HCEC 1CT (cell line): ENCODE measurements around the gene NCBP1.
"Not testable (repeated sequence)": the region's sequence is repeated elsewhere in the genome, so short reads cannot be mapped to it uniquely, and the experiment has no call there.

Source experiments
- DNase-seq: peaks from one replicate; pipeline ENCODE4 v3.0.0-alpha.2; 2017

The NCBP1 gene

DNA sequence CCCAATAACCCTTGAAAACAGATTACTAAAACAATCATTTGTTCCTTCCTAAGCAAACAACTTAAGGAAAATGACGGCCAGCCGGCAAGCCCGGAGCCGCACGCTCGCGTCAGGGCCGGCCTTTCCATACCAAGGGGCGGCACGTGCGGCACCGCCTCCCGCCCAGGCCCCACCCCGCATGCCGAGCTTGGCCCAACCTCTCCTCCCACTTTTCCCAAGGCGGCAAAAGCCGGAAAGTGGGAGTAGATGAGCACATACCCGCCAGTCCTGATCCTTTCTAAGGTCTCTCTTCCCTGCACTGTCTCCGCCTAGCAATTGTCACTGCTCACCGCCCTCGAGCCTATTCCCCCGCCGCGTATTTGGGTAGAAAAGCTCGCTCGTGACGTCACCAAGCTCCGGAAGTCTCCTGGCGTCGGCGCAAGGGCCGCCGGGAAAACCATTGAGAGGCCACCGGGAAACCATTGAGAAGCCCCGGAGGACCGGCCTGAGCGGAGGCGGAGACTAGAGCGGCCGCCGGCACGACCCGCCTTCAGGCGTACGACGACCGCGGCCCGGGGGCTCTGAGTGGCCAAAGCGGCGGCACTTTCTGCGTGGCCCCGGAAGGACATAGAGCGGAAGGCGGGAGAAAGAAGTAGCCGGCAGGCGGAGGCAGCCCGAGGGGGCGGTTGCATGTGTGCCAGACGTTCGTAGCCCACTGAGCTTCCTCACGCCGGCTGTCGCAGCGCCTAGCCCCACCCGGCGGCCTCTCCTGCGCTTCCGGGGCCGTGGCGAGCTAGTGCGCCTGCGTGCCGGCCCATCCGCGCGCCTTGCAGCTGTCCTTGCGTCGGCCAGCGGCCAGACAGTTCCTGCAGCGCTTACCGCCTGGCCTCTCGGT is at the start of gene NCBP1, which contains the start of gene TSTD2:
NCBP1 (plus strand) TSS at position 837 of the 874 bp plus-strand sequence. CDS start 61 bp downstream, outside the sequence.
TSTD2 (minus strand) TSS at position 384 of the 874 bp plus-strand sequence. CDS start 5,806 bp downstream, outside the sequence.
- peak; percentile 99 for DNase-seq

GRCh38 chr9:97584778-97585177 is 48.8 kb upstream of the NCBP1 start:
- DNase-seq: not testable (repeated sequence)

DNA sequence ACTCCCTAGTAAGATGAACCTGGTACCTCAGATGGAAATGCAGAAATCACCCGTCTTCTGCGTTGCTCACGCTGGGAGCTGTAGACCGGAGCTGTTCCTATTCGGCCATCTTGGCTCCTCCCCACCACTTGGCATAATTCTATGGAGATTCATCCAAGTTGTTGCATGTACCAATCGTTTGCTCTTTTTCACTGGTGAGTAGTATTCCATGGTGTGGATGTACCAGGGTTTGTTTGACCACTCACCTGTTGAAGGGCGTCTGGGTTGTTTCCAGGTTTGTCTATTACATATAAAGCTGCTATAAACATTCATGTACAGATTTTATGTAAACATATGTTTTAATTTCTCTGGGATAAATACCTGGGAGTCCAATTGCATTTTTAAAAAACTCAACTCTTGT is 46.7 kb upstream of the NCBP1 start:
- not testable (repeated sequence) for DNase-seq

DNA sequence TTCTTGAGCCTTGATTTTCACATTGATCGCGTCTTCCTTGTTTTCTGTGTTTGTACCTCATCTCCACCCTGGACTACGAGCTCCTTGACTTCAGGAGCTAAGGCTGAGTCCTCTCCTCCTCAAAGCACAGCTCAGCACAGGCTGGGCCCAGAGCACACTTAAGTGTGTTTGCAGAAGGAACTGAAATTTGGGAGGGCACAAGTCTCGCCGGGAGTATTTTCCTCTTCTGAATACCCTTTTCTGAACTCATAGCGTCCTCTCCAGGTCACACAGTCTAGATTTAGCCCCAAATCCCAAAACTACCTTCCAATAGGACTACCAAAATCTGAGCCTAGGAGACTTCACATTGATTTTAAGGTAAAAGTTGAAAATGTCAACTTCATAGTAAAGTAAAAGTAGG is 42.1 kb upstream of the NCBP1 start:
- DNase-seq: no peak

- no peak for DNase-seq
These were observed 41.5 kb upstream of the NCBP1 start for GRCh38 chr9:97592126-97592525.

DNA sequence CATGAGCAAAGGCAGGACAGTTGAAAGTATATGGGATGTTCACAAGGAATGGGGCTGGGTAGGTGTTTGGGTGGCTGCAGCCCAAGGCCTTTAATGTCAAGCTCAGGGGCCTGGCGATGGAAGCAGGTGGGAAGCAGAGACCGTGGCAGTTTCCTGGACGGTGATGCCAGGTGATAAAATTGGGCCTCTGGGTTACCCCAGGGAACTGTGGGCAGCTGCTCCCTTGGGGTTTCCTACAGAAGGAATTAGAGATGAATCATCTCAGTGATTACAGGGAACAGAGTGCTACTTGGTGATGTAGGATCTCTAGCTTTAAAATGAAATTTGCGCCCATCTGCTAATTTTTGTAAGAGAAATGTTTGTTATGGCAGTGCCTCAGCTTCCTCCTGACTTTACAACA is 39.7 kb upstream of the NCBP1 start:
- peak; percentile 7 for DNase-seq

DNA sequence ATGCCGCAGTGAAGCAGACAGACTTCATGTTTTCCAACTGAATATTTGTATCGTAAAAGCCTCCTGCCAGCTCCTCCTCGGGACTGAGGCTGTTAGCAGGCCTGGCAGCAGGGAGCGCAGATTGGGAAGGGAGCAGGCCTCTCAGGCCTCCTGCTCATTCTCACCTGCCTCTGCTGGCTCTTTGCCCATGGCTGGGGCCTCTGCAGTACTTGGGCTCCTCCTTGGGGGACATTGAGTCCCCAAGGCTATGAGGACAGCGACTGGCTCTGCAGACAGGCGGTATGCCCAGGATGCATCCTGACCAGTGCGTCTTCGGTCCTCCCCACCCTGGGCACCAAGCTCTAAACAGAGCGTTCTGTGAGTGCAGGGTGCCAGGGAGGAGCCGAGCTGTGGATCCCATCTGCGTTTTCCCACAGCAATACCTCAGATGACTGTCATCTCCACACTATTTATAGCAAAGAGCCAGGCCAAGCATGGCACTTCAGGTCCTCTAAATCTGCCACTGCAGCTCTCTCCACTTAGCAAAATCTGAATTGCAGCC is 39.2 kb upstream of the NCBP1 start:
- DNase-seq: no peak

DNA sequence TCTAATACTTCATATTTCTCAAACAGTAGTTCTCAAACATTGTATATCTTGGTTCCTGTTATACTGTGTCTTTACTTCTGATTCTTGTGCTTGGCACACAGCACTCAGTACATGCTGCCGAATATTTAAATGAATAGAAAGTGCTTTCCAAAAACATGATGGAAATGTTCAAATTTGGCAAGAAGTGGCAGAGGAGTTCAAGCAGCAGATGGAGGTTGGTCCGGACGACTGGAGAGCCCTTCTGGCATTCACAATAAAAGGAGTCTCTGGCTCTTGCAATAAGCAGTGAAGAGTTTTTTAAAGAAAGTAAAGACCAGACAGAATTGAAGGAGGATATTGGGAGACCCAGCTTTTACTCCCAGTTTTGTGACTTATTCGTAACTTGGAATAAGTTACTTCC is 36.7 kb upstream of the NCBP1 start:
- no peak for DNase-seq

- DNase-seq: peak; percentile 75
These were observed 34.9 kb upstream of the NCBP1 start for GRCh38 chr9:97598461-97599288.

GRCh38 chr9:97599314-97599846 is 34.2 kb upstream of the NCBP1 start:
- DNase-seq: no peak

GRCh38 chr9:97600531-97601227 is 32.9 kb upstream of the NCBP1 start:
- no peak for DNase-seq

DNA sequence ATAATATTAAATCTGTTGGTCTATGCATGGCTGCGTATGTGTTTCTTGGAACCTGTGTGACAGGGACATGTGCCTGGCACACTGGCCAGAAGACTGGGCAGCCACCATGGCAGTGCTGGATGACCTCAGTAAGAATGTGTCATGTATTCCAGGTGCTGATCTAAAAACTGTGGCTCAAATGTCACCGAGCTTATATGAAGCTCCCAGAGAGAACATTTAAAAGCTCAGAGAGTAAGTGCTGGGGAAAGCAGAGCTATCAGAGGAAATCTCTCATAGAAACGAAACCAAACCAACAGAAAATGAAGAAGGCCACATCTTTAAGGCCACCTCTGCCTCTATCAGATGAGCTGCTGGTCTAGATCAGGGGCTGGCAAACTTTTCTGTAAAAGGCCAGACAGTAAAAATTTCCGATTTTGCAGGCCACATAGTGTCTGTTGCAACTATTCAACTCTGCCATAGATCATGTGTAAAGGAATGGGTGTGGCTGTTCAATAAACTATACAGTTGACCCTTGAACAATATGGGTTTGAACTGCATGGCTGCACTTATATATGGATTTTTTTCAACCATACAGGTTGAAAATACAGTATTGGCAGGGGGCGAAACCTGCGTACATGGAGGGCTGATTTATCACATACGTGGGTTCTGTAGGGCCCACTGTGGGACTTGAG is 32.3 kb upstream of the NCBP1 start:
- DNase-seq: no peak

GRCh38 chr9:97602430-97602829 is 31.2 kb upstream of the NCBP1 start:
- DNase-seq: no peak

DNA sequence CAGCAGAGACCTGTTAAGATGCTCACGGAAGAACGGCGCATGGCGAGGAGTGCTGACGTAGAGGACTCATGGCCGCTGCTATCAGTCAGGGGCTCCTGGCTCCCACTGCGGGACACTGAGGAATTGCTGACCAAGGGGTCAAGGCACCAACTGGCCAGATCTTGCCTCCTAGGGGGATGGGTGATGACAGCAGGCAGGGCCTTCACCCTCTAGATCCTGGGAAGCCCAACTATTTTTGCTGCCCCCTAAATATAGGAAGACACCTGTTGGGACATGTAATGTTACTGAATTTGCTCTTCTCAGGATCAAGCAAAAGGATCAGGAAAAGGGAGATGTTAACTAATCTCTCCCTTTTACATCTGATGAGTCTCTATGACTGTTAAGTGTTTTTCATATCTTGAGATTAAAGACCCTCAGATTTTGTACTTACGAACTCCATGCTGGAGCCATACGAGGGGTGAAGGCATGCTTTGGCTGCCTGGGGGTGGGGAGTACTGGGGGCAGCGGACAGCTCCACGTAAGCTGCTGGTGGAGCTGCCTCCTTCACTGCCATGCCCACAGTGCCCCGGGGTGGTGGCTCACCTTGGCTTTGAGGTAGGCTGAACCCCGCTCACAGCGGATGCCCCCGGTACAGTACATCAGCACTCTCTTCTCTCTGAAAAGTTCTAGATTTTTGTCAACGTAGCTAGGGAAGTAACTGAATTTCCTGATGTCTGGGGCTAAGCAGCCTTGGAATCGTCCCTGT is 28.5 kb upstream of the NCBP1 start:
- DNase-seq: no peak

GRCh38 chr9:97615439-97616072 is 18.1 kb upstream of the NCBP1 start:
- DNase-seq: peak; percentile 45

DNA sequence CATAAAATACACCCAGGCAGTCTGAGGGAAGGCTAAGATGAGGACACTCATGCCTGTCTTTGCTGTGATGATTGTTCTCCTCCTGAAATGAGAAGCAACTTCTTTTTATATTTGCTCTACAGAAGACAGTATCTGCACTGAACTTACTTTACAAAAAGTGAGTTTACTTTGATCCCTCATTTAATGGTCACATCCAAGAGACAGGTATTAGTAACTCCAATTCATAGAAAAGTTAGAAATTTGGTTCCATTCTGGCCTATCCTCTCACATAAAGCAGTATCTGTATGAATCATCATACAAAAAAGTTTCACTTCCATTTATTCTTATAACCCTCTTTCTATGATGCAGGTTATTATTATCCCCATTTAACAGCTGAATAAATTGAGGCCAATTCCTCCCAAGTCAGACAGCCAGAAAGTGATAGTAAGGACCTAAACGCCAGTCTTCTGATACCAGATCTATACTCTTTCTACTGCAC is 15.6 kb upstream of the NCBP1 start:
- DNase-seq: no peak

DNA sequence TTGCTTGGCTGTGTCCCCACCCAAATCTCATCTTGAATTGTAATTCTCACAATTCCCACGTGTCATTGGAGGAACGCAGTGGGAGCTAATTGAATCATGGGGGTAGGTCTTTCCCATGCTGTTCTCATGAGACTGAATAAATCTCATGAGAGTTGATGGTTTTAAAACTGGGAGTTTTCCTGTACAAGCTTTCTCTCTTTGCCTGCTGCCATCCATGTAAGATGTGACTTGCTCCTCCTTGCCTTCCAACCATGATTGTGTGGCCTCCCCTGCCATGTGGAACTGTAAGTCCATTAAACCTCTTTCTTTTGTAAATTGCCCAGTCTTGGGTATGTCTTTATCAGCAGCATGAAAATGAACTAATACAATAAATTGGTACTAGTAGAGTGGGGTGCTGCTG is 13.6 kb upstream of the NCBP1 start:
- DNase-seq: not testable (repeated sequence)

GRCh38 chr9:97622483-97622882 is 11.1 kb upstream of the NCBP1 start:
- DNase-seq: not testable (repeated sequence)

DNA sequence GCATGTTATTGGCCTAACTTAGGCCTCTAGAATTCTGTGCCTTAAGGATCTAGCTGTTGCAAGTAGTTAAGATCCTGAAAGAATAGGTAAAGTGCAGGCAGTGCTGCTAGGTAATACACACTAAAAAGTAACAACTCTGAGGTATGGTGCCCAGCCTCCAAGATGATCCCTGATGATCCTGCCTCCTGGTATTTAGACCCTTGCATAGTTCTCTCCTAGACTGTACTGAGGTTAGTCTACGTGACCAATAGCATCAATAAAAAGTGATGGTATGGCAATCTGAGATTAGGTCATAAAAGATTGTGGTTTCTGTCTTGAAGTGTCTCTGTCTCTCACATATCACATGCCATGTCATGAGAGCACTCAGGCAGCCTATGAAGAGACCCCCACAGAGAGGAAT is 9.7 kb upstream of the NCBP1 start:
- no peak for DNase-seq

GRCh38 chr9:97625620-97626019 is 8.0 kb upstream of the NCBP1 start:
- no peak for DNase-seq

DNA sequence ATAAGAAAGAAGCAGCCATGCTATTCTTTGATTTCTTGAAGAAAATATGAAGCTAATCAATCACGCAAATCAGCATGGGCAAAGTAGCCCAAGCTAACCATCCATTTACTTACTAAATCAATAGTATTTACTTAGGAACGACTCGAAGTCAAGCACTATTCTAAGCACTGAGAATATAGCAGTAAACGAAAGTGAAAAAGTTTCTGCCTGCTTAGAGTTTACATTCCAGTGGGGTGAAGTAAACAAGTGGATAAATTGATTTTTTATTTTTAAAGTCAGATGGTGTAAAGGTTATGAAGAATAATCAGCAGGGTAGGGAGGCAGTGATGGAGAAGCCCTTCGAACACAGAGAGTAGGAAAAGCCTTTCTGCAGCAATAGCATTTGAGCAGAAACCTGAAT is 6.0 kb upstream of the NCBP1 start:
- no peak for DNase-seq
